PC-3 (cell line): Measurements from ENCODE around the gene EYS.

ENCODE experiments used
- EZH2 ChIP-seq: fragments of 300-600 bp; sonication (generic); IDR thresholded peaks from one replicate; pipeline ENCODE4 v1.6.1; 2017; ENCODE audit warnings: antibody characterized with exemption, mild to moderate bottlenecking, low read length; ENCODE audit not compliant: unreplicated experiment
- EZH2phosphoT487 ChIP-seq: fragments of 300-600 bp; sonication (generic); IDR thresholded peaks from 2 replicates; pipeline ENCODE4 v1.6.1; 2018; ENCODE audit warnings: mild to moderate bottlenecking, antibody characterized with exemption, low read length, borderline replicate concordance

- TF ChIP-seq EZH2phosphoT487 (no peak), EZH2 (no peak)
These were observed 73.5 kb downstream of the EYS start for GRCh38 chr6:65633501-65633900.
